Stimulated activated CD8-positive, alpha-beta memory T cell treated with anti-CD3 and anti-CD28 coated beads, Interleukin-7, amount 100 ng/mL, for 48 hours (primary cell): Measurements from ENCODE around the gene PKIB.
"Not testable (repeated sequence)": the region's sequence is repeated elsewhere in the genome, so short reads cannot be mapped to it uniquely, and the experiment has no call there.

ENCODE experiments used
- DNase-seq, 2 donors: peaks; one replicate each; pipeline ENCODE4 v3.0.0-alpha.2; 2020; ENCODE audit warnings: low read depth in 1 of 2; ENCODE audit errors: extremely low read depth in 1 of 2

Gene PKIB, protein sequence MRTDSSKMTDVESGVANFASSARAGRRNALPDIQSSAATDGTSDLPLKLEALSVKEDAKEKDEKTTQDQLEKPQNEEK

GRCh38 chr6:122609881-122610689 is at the start of gene PKIB:
PKIB (plus strand) TSS chr6:122610405; CDS start chr6:122717795, 107,390 bp downstream.
- DNase-seq = peak; percentile 20 to 27

DNA sequence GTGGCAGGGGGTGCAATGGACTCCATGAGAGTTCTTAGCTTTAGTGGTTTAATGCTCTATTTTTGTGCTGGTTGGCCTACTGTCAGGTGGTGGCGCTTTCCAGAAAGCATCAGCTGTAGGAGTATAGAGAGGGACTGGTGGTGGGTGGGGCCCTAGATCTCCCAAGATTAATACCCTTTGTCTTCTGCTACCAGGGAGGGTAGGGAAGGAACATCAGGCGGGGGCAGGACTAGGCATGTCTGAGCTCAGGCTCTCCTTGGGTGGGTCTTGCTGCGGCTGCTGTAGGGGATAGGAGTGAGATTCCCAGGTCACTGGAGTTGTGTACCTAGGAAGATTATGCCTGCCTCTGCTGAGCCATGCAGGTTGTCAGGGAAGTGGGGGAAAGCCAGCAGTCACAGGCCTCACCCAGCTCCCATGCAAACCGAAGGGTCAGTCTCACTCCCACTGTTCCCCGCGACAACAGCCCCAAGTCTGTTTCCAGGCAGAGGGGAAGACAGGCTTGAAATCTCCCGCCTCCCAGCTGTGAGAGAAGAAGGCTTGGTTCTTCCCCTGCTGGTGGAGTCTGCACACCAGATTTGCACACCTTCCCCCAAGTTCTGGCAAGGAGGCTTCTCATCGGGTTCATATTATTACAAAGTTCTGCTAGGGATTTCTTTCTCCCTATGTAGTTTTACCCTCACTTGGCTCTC is 46.7 kb upstream of the PKIB start:
- DNase-seq = no peak

GRCh38 chr6:122564230-122564629 is 46.0 kb upstream of the PKIB start:
- no peak for DNase-seq

DNA sequence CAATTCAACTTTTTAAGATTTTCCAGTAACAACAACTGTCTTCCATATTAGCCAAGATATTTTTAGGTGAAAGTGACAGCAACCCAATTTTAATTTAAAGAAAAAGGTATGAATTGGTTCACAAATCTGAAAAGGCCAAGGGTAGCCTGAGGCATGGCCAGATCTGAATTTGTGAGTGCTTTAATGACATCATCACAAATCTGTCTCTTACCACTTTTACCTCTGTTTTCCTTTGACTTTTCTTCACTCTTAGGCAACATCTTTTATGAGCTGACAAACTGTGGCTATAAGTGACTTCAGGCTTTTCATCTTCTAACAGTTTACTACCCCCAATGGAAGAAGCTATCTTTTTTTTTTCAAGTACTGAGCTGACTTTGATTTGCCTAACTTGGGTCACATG is 44.5 kb upstream of the PKIB start:
- no peak for DNase-seq

- DNase-seq = no peak
These were observed 43.2 kb upstream of the PKIB start for GRCh38 chr6:122567034-122567433.

GRCh38 chr6:122568350-122568749 is 41.9 kb upstream of the PKIB start:
- no peak for DNase-seq

- no peak for DNase-seq
These were observed 41.4 kb upstream of the PKIB start for GRCh38 chr6:122568797-122569221.

DNA sequence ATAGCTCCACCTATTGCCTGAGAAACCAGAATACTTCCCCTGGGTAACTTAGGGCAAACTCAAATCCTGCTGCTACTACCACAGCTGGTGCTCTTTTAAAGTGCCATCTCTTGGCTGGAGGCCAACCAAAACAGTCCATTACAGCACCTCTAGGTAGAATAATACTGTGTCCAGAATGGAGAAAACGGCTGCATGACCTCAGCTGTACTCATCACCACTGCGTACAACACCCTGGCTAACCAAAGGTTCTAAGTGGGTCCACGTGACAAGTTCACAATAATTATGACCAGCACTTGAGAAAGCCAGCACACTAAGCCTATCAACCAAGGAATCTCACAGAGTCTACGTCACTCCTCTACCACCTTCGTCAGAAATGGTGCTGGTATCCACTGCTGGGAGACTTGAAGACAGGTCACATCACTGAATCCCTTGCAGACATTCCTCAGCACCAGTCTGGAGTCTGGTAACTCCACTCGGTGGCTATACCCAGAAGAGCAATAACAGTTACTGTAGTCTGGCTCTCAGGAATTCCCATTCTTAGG is 40.9 kb upstream of the PKIB start:
- DNase-seq = no peak

- no peak for DNase-seq
These were observed 38.3 kb upstream of the PKIB start for GRCh38 chr6:122571888-122572287.

- no peak for DNase-seq
These were observed 33.3 kb upstream of the PKIB start for GRCh38 chr6:122576888-122577287.

GRCh38 chr6:122578961-122579360 is 31.2 kb upstream of the PKIB start:
- no peak for DNase-seq

GRCh38 chr6:122580737-122581136 is 29.5 kb upstream of the PKIB start:
- DNase-seq = no peak

DNA sequence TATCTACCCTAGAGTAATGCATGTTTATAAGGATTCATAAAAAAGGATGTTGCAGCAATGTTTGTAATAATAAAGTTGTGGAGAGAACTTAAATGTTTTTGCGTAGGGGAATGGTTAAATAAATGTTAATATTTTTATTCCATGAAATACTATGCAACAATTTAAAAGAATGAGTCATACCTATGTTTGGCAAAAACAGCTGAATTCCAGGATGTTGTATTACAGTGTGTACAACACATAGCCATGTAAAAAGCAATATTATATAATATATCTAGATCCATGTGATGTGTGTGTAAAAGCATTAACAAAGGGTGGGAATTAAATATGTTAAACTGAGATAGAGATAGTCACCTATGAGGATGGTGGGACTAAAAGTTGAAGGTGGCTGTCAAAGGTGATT is 21.1 kb upstream of the PKIB start:
- no peak for DNase-seq

DNA sequence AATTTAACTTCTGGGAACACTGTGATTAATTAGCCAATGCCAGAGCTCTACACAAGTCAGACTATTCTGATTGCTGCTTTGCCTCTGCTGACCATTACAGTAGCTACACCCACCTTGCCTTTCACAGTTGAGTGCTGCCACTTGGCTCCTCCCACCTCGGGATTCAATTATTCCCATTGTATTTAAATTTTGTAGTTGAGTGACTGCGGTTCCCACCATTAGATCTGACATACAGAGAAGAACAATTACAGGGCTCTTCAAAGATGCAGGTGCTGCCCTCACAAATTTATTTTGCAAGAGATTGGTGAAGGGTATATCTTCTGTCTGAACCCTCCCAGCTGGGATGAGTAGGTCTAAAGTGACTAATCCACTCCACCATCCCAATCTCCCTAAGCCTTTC is 11.9 kb upstream of the PKIB start:
- DNase-seq = not testable (repeated sequence)

GRCh38 chr6:122604676-122605075 is 5.5 kb upstream of the PKIB start:
- no peak for DNase-seq

DNA sequence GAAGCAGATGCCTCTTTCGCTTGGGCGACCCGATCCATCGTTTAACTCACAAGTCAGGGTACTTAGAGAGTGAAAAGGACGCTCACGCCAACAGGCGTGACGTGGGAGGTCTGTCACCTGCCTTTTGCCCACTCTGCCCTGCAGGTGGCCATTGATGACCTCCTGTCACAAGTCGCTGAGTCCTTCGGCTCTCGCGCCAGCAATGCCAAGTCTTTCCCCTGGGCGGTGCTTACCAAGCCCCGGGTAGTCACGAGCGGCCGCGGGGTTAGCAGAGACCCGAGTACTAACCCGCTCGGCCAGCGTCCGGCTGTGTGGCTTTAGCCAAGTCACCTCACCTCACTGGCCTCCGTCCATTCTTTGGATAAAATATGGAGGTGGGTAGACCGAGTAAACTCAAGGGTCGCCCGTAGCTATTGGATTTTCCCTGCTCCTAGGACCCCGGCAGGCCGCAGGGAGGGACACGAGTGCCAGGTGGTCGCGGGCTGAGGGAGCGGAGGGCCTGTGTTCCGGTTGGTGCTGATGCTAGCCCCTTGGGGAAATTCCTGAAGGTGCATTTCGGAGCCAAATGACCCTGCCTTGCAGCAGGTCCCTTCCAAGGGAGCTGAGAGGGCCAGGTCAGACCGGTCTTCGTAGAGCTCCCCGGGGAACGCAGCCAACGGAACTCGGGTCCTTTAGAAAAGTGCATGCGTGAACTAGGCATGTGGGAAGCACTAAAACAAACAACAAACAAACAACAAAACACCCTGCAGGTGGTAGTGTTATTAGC is 668 bp downstream of the PKIB start:
- no peak for DNase-seq

DNA sequence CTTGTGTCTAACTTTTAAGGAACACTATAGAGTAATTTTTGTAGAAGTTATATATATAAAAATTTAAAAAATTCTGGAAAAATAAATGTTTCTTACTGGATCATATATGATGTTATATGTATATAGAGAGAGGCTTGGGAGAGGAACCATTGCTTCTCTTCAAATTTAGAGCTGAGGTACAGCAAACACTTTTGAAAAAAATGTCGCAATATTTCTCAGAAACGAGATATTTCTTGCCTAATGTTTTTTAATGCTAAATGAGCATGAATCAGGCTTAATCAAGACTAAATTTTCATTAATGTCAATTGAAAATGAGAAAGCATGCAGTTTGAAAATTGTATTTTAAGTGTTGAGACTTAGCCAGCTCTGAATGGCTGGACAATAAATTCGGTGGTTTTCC is 2.6 kb downstream of the PKIB start:
- DNase-seq = no peak

- DNase-seq = no peak
These were observed 4.1 kb downstream of the PKIB start for GRCh38 chr6:122614303-122614702.

DNA sequence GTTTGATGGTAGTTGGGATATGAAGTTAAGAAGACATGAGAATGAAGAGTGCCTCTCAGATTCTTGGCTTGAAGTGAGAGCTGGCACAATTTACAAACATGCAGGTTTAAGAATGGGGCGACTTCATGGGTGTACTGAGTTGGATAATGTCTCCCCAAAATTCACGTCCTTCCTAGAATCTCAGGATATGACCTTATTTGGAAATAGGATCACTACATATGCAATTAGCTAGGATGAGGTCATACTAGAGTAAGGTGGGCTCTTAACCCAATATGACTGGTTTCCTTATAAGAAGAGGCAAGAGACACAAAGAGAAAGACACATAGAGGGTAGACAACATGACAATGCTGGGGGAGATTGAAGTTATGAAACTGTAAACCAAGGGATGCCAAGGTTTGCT is 5.2 kb downstream of the PKIB start:
- DNase-seq = no peak

DNA sequence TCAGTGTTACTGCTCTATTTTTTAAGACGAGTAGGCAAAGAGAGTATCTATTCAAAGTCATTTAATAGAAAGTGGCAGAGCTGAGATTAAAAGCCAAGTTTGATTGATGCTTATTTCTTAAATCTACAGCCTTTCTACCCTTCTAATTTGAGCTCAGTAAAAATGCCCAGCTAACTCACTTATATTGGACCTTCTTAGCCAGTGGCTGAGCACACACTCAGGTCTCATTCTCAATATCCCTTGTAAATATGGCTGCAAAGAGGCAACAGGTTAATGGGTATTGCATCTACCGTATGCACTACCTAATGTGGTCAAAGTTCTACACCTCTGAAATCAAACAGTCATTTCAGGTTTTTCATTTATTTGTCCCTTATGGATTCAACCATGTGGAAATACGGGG is 6.7 kb downstream of the PKIB start:
- no peak for DNase-seq

GRCh38 chr6:122619309-122619708 is 9.1 kb downstream of the PKIB start:
- no peak for DNase-seq
